ENCODE data around the gene MORC3.
"Not testable (repeated sequence)": the region's sequence is repeated elsewhere in the genome, so short reads cannot be mapped to it uniquely, and the experiment has no call there.

DNA sequence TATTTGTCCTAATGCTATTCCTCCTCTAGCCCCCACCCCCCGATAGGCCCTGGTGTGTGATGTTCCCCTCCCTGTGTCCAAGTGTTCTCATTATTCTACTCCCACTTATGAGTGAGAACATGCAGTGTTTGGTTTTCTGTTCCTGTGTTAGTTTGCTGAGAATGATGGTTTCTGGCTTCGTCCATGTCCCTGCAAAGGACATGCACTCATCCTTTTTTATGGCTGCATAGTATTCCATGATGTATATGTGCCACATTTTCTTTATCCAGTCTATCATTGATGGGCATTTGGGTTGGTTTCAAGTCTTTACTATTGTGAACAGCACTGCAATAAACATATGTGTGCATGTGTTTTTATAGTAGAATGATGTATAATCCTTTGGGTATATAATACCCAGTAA, 6.6 kb upstream of the MORC3 start:
- not testable (repeated sequence) for TF ChIP-seq EZH2phosphoT487 (IDR thresholded peaks at IDR 0.05; ENCODE audit: borderline replicate concordance, low read length)
- TF ChIP-seq, protein P1, sequence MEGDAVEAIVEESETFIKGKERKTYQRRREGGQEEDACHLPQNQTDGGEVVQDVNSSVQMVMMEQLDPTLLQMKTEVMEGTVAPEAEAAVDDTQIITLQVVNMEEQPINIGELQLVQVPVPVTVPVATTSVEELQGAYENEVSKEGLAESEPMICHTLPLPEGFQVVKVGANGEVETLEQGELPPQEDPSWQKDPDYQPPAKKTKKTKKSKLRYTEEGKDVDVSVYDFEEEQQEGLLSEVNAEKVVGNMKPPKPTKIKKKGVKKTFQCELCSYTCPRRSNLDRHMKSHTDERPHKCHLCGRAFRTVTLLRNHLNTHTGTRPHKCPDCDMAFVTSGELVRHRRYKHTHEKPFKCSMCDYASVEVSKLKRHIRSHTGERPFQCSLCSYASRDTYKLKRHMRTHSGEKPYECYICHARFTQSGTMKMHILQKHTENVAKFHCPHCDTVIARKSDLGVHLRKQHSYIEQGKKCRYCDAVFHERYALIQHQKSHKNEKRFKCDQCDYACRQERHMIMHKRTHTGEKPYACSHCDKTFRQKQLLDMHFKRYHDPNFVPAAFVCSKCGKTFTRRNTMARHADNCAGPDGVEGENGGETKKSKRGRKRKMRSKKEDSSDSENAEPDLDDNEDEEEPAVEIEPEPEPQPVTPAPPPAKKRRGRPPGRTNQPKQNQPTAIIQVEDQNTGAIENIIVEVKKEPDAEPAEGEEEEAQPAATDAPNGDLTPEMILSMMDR (IDR thresholded peaks at IDR 0.05; ENCODE audit: low read depth, low read length, poor library complexity, severe bottlenecking), result not testable (repeated sequence)
